Progenitor cell of endocrine pancreas (in vitro differentiated cells): ENCODE measurements around the gene MAPRE3. TPM values are rescaled to one million over a fixed set of nuclear protein-coding genes. Genes with fewer than 3 reads are reported as not detected.

ENCODE experiments used
- DNase-seq: peaks from one replicate; pipeline ENCODE4 v3.0.0; 2021; ENCODE audit warnings: low spot score; ENCODE audit not compliant: unreplicated experiment
- H3K27ac Mint-ChIP-seq: 2 replicates; pipeline ENCODE4 v1.8.0; 2021; ENCODE audit warnings: mild to moderate bottlenecking, moderate library complexity, mixed read lengths
- H3K27me3 Mint-ChIP-seq: 2 replicates; pipeline ENCODE4 v1.8.0; 2021; ENCODE audit warnings: mixed read lengths
- H3K36me3 Mint-ChIP-seq: 2 replicates; pipeline ENCODE4 v1.8.0; 2022; ENCODE audit warnings: mixed read lengths; ENCODE audit not compliant: insufficient read depth
- H3K4me1 Mint-ChIP-seq: 2 replicates; pipeline ENCODE4 v1.8.0; 2021; ENCODE audit warnings: low read depth, mixed read lengths
- H3K4me3 Mint-ChIP-seq: 2 replicates; pipeline ENCODE4 v1.8.0; 2021; ENCODE audit warnings: low read depth, mild to moderate bottlenecking, moderate library complexity, mixed read lengths
- H3K9me3 Mint-ChIP-seq: 2 replicates; pipeline ENCODE4 v1.8.0; 2021; ENCODE audit warnings: low read depth, mixed read lengths
- total RNA-seq: library from RNA; stranded (reverse); gene quantifications from 2 replicates; pipeline ENCODE4 v1.2.1, GENCODE V29; 2021
- TF ChIP-seq, protein P1 (sequence below): fragments of 200-600 bp; sonication (generic); IDR thresholded peaks from one replicate; pipeline ENCODE4 v1.5.0; 2021; ENCODE audit warnings: antibody characterized with exemption, mild to moderate bottlenecking; ENCODE audit not compliant: unreplicated experiment

Gene MAPRE3
- total RNA-seq, 1 donor from 2014 or later: 18.6 TPM

DNA sequence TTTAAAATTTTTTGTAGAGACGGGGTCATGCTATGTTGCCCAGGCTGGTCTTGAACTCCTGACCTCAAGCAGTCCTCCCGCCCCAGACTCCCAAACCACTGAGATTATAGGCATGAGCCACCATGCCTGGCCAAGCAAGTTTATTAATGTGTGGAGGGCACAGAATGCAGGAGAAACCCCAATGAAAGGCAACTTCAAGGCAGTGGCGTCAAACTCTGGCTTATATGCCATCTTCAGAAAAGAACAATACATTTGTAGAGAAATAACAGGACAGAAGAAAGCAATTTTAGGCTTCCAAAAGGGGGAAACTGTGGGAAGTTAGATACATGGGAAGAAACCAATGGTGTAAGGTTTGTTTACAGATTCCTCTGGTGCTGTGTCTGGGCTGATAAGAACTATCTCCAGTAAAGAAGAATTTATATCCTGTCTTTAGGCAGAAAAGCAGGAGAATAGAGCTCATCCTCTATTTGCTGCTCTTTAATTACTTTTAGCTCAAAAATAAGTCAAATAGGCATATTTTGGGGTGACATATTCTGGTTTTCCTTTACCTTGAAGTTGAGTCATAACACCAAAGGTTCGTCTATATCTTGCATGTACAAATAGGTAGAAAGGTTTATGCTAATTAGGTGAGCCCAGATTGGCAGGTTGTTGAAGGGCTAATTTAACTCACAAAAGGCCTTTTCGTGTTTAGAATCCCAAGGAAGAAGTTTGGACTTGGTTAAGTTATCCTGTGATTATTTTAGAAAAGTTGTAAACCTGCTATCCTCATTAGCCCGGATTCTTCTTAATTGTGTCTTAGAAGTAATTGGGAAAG, 36.4 kb downstream of the MAPRE3 start:
- Mint-ChIP-seq H3K27me3 (no peaks in the 10 kb centered on the region), H3K4me3 (no peak overlapping the region), H3K36me3 (no peaks in the 10 kb centered on the region)

GRCh38 chr2:27007416-27008374, 37.3 kb downstream of the MAPRE3 start:
- Mint-ChIP-seq H3K27ac (no peak overlapping the region), H3K9me3 (no peaks in the 10 kb centered on the region), H3K36me3 (peaks cover 3% of the 10 kb centered on the region), H3K27me3 (no peaks in the 10 kb centered on the region), H3K4me3 (no peak overlapping the region), H3K4me1 (peaks cover 2% of the 10 kb centered on the region)
- TF ChIP-seq, protein P1, sequence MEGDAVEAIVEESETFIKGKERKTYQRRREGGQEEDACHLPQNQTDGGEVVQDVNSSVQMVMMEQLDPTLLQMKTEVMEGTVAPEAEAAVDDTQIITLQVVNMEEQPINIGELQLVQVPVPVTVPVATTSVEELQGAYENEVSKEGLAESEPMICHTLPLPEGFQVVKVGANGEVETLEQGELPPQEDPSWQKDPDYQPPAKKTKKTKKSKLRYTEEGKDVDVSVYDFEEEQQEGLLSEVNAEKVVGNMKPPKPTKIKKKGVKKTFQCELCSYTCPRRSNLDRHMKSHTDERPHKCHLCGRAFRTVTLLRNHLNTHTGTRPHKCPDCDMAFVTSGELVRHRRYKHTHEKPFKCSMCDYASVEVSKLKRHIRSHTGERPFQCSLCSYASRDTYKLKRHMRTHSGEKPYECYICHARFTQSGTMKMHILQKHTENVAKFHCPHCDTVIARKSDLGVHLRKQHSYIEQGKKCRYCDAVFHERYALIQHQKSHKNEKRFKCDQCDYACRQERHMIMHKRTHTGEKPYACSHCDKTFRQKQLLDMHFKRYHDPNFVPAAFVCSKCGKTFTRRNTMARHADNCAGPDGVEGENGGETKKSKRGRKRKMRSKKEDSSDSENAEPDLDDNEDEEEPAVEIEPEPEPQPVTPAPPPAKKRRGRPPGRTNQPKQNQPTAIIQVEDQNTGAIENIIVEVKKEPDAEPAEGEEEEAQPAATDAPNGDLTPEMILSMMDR: no peak
- no peak for DNase-seq

More for the DNA sequence above, 36.4 kb downstream of the MAPRE3 start:
- Mint-ChIP-seq H3K4me1 (peaks cover 2% of the 10 kb centered on the region), H3K9me3 (no peaks in the 10 kb centered on the region), H3K27ac (no peak overlapping the region)
- TF ChIP-seq, protein P1: no peak
- no peak for DNase-seq

- DNase-seq: no peak
- H3K27ac Mint-ChIP-seq: no peak overlapping the region
- peaks cover 4% of the 10 kb centered on the region for H3K36me3 Mint-ChIP-seq
- H3K27me3 Mint-ChIP-seq: no peaks in the 10 kb centered on the region
- no peak overlapping the region for H3K4me3 Mint-ChIP-seq
- H3K4me1 Mint-ChIP-seq: peaks cover 2% of the 10 kb centered on the region
- no peaks in the 10 kb centered on the region for H3K9me3 Mint-ChIP-seq
- TF ChIP-seq, protein P1: no peak
Measured at GRCh38 chr2:27008678-27009077, 38.2 kb downstream of the MAPRE3 start.

- no peak overlapping the region for H3K27ac Mint-ChIP-seq
- no peak for DNase-seq
- H3K27me3 Mint-ChIP-seq: no peaks in the 10 kb centered on the region
- H3K4me3 Mint-ChIP-seq: no peak overlapping the region
- peaks cover 4% of the 10 kb centered on the region for H3K36me3 Mint-ChIP-seq
- TF ChIP-seq, protein P1: no peak
- no peaks in the 10 kb centered on the region for H3K9me3 Mint-ChIP-seq
- peaks cover 2% of the 10 kb centered on the region for H3K4me1 Mint-ChIP-seq
Measured at GRCh38 chr2:27009083-27009482, 38.6 kb downstream of the MAPRE3 start.

DNA sequence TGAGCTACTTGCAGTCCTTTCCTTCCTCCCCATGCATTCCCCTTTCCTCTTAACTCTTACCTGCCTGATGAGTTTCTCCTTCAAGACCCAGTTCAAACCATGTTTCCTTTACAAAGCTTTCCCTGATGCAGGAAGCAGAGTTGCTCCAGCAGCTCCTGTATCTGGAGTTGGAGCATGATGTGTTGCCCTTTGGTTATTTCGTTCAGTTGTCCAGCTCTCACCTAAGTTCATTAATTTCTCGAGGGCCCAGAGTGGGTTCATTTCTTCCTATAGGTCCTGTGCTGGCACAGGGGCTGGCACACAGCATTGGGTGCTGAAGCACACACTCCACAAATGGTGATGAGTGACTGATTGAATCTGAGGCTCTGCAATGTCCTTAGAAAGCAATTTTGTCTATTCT, 39.3 kb downstream of the MAPRE3 start:
- Mint-ChIP-seq H3K36me3 (peaks cover 4% of the 10 kb centered on the region), H3K4me3 (no peak overlapping the region), H3K27ac (no peak overlapping the region), H3K9me3 (no peaks in the 10 kb centered on the region), H3K4me1 (peaks cover 2% of the 10 kb centered on the region), H3K27me3 (no peaks in the 10 kb centered on the region)
- TF ChIP-seq, protein P1: no peak
- DNase-seq: no peak
